Smooth muscle cell of the coronary artery (primary cell): ENCODE results near the gene DNAH12. TPM values are rescaled to one million over a fixed set of nuclear protein-coding genes. Genes with fewer than 3 reads are reported as not detected.

ENCODE experiments used
- total RNA-seq: library from RNA; depleted of rRNA; stranded (reverse); fragments of >200 nt; gene quantifications from 2 replicates; pipeline ENCODE4 v1.2.3, GENCODE V29; 2014; ENCODE audit warnings: low replicate concordance

DNAH12 gene
- under 0.01 TPM in 2 replicates for total RNA-seq

GRCh38 chr3:57544181-57545125 is at the start of gene DNAH12:
Gene DNAH12, minus strand, starts transcription at chr3:57544344. Its CDS starts 1,474 bp downstream, at chr3:57542870.

GRCh38 chr3:57555738-57556458 is 11.8 kb upstream of the DNAH12 start, which contains the start of gene PDE12:
Gene PDE12, plus strand, starts transcription at chr3:57556274. Its CDS starts 106 bp downstream, at chr3:57556380.

GRCh38 chr3:57292159-57292896 is 251.8 kb downstream of the DNAH12 start, which contains the start of gene ASB14:
Gene ASB14, minus strand, starts transcription at chr3:57292685. Its CDS starts 652 bp downstream, at chr3:57292033.

Other genes with a start within 250 kb of the DNAH12 start
- gene PDE12, start 11.9 kb upstream of the DNAH12 start, total RNA-seq, result 8.5 and 11.3 TPM in 2 replicates
- 76.2 and 312 TPM in 2 replicates for gene ARF4, start 53.0 kb upstream of the DNAH12 start, total RNA-seq
- 11.3 and 11.7 TPM in 2 replicates for gene DENND6A, start 148.7 kb upstream of the DNAH12 start, total RNA-seq
- 18.4 and 28.7 TPM in 2 replicates for gene SLMAP, start 212.0 kb upstream of the DNAH12 start, total RNA-seq